Neural progenitor cell (in vitro differentiated cells): ENCODE results near the gene DEGS2.

ENCODE experiments used
- CTCF ChIP-seq: fragments of 200-600 bp; sonication (generic); IDR thresholded peaks from 2 replicates; pipeline ENCODE4 v1.5.1; 2017; ENCODE audit warnings: antibody characterized with exemption, mild to moderate bottlenecking
- EZH2 ChIP-seq: fragments of 200-600 bp; sonication (generic); IDR thresholded peaks from 2 replicates; pipeline ENCODE4 v1.6.1; 2017; ENCODE audit warnings: antibody characterized with exemption, mild to moderate bottlenecking, moderate library complexity
- EZH2phosphoT487 ChIP-seq: fragments of 200-600 bp; sonication (generic); IDR thresholded peaks from 2 replicates; pipeline ENCODE4 v1.6.1; 2017; ENCODE audit warnings: antibody characterized with exemption

GRCh38 chr14:100158566-100159093 lies 815 bp downstream of the DEGS2 start:
- TF ChIP-seq CTCF (no peak), EZH2 (no peak), EZH2phosphoT487 (peak; percentile 67)
